WTC11 (cell line): ENCODE results near the gene SPTAN1.

Experiments
- CBFB ChIP-seq: sonication (generic); formaldehyde crosslinking; IDR thresholded peaks from 2 replicates; pipeline ENCODE4 v1.8.1; 2022; ENCODE audit warnings: mild to moderate bottlenecking, low read depth, missing genetic modification reagents
- CTCF ChIP-seq: fragments of 200-600 bp; IDR thresholded peaks from 2 replicates; pipeline ENCODE4 v1.8.0; 2022; ENCODE audit warnings: antibody characterized with exemption
- RELA ChIP-seq: sonication (generic); formaldehyde crosslinking; IDR thresholded peaks from 2 replicates; pipeline ENCODE4 v1.8.1; 2022; ENCODE audit warnings: missing genetic modification reagents, mild to moderate bottlenecking, borderline replicate concordance
- TF ChIP-seq, protein P1 (sequence below): sonication (generic); formaldehyde crosslinking; IDR thresholded peaks from 2 replicates; pipeline ENCODE4 v1.8.0; 2022; ENCODE audit warnings: mild to moderate bottlenecking, missing genetic modification reagents
- TF ChIP-seq, protein P2 (sequence below): sonication (generic); formaldehyde crosslinking; IDR thresholded peaks from 2 replicates; pipeline ENCODE4 v1.8.0; 2022; ENCODE audit warnings: mild to moderate bottlenecking, missing genetic modification reagents

- TF ChIP-seq RELA (CRISPR knock-in tag) (no peak), CTCF (no peak), CBFB (CRISPR knock-in tag) (no peak)
- TF ChIP-seq, protein P1, sequence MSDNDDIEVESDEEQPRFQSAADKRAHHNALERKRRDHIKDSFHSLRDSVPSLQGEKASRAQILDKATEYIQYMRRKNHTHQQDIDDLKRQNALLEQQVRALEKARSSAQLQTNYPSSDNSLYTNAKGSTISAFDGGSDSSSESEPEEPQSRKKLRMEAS (CRISPR knock-in tag) = no peak
- TF ChIP-seq, protein P2, sequence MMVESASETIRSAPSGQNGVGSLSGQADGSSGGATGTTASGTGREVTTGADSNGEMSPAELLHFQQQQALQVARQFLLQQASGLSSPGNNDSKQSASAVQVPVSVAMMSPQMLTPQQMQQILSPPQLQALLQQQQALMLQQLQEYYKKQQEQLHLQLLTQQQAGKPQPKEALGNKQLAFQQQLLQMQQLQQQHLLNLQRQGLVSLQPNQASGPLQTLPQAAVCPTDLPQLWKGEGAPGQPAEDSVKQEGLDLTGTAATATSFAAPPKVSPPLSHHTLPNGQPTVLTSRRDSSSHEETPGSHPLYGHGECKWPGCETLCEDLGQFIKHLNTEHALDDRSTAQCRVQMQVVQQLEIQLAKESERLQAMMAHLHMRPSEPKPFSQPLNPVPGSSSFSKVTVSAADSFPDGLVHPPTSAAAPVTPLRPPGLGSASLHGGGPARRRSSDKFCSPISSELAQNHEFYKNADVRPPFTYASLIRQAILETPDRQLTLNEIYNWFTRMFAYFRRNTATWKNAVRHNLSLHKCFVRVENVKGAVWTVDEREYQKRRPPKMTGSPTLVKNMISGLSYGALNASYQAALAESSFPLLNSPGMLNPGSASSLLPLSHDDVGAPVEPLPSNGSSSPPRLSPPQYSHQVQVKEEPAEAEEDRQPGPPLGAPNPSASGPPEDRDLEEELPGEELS (CRISPR knock-in tag) = no peak
Measured at GRCh38 chr9:128575916-128576315, 23.5 kb downstream of the SPTAN1 start.
